ENCODE measurements around the gene LDLRAD3.

The LDLRAD3 gene

GRCh38 chr11:36048496-36049247, 104.8 kb downstream of the LDLRAD3 start:
- H3K9me3 ChIP-seq, result no peaks in the 10 kb centered on the region
- no peaks in the 10 kb centered on the region for H3K4me1 ChIP-seq
- no peak for DNase-seq (ENCODE audit: low spot score in 2 of 2)
- H3K36me3 ChIP-seq (replicated peaks), result no peaks in the 10 kb centered on the region
- in situ Hi-C loops (cut with MboI; ENCODE audit: low sequenced_read_pairs), result no loop called here
- H3K4me3 ChIP-seq, result no peak overlapping the region
- no peaks in the 10 kb centered on the region for H3K27me3 ChIP-seq (ENCODE audit: low read depth)

- Histone ChIP-seq H3K9me3 (no peaks in the 10 kb centered on the region), H3K4me3 (no peak overlapping the region), H3K36me3 (replicated peaks) (no peaks in the 10 kb centered on the region), H3K4me1 (no peaks in the 10 kb centered on the region), H3K27me3 (ENCODE audit: low read depth) (no peaks in the 10 kb centered on the region)
- in situ Hi-C loops (cut with MboI; ENCODE audit: low sequenced_read_pairs), result no loop called here
- no peak for DNase-seq (ENCODE audit: low spot score in 2 of 2)
Observed at GRCh38 chr11:36051235-36052144, 107.6 kb downstream of the LDLRAD3 start.

DNA sequence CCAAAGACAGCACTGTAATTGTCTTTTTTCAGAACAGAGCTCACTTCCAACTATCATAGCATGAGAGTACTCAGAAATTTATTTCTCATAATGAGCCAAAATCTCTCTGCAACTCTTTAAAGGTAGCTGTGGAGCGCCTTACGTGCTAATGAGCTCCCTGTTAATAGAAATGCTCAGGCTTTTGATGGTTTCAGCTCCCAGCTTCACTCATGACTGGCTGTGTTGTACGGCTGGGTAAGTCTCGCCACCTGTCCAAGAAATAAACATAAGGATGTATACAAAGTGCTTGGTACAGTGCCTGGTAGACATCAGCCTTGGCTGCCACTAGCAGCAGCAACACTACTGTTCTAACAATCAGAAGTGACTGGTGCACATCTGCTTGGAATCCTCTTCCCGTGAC, 109.4 kb downstream of the LDLRAD3 start:
- Histone ChIP-seq H3K9me3 (no peaks in the 10 kb centered on the region), H3K4me1 (no peaks in the 10 kb centered on the region), H3K36me3 (replicated peaks) (no peaks in the 10 kb centered on the region), H3K4me3 (no peak overlapping the region), H3K27me3 (ENCODE audit: low read depth) (no peaks in the 10 kb centered on the region)
- in situ Hi-C loops (cut with MboI; ENCODE audit: low sequenced_read_pairs), result no loop called here
- DNase-seq (ENCODE audit: low spot score in 2 of 2), result no peak

- in situ Hi-C loops (cut with MboI; ENCODE audit: low sequenced_read_pairs), result no loop called here
- no peaks in the 10 kb centered on the region for H3K9me3 ChIP-seq
- H3K27me3 ChIP-seq (ENCODE audit: low read depth), result no peaks in the 10 kb centered on the region
- no peaks in the 10 kb centered on the region for H3K36me3 ChIP-seq (replicated peaks)
- H3K4me1 ChIP-seq, result no peaks in the 10 kb centered on the region
- DNase-seq (ENCODE audit: low spot score in 2 of 2), result no peak
- H3K4me3 ChIP-seq, result no peak overlapping the region
Observed at GRCh38 chr11:36053862-36054261, 110.0 kb downstream of the LDLRAD3 start.

GRCh38 chr11:36054628-36055027, 110.8 kb downstream of the LDLRAD3 start:
- Histone ChIP-seq H3K4me3 (no peak overlapping the region), H3K9me3 (0 out of 2 replicates have a peak, but pooled peaks cover under 1% of the 10 kb centered on the region), H3K36me3 (replicated peaks) (no peaks in the 10 kb centered on the region), H3K4me1 (no peaks in the 10 kb centered on the region), H3K27me3 (ENCODE audit: low read depth) (no peaks in the 10 kb centered on the region)
- DNase-seq (ENCODE audit: low spot score in 2 of 2), result no peak
- in situ Hi-C loops (cut with MboI; ENCODE audit: low sequenced_read_pairs), result no loop called here

GRCh38 chr11:36056160-36056751, 112.4 kb downstream of the LDLRAD3 start:
- Histone ChIP-seq H3K9me3 (0 out of 2 replicates have a peak, but pooled peaks cover 2% of the 10 kb centered on the region), H3K36me3 (replicated peaks) (no peaks in the 10 kb centered on the region), H3K4me3 (no peak overlapping the region), H3K4me1 (no peaks in the 10 kb centered on the region), H3K27me3 (ENCODE audit: low read depth) (no peaks in the 10 kb centered on the region)
- peak in 1 of 2 experiments; percentile 60 for DNase-seq (ENCODE audit: low spot score in 2 of 2)
- in situ Hi-C loops (cut with MboI; ENCODE audit: low sequenced_read_pairs), result no loop called here

DNA sequence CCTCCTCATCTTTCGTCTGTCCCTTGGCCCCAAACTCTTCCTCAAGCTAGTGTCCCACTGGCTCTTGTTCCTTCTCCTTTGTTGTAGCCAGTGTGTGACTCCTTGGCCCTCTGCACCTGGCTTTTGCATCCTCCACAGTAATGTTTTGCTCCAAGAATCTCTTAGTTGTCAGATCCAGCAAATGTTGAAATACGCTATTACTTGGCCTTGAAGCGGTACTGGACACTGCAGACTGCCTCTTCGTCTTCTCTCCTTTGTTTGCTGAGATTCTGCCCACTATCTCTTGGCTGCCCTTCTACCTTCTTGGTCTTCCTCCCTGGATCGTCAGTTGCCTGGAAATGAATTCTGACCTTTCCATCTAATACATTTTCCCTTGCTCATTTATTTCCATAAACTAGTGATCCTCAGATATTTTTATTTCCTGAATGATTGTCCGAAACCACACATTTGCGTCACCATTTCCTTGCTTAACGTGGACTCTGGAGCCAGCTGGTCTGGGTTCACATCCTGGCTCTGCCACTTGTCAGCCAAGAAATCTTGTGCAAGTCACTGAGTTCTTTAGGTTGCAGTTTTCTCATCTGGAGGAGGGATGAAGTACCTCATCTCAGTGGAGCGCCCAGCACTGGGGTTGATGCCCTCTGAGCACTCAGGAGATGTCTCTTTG, 113.6 kb downstream of the LDLRAD3 start:
- H3K27me3 ChIP-seq (ENCODE audit: low read depth), result no peaks in the 10 kb centered on the region
- H3K9me3 ChIP-seq, result 0 out of 2 replicates have a peak, but pooled peaks cover 2% of the 10 kb centered on the region
- DNase-seq (ENCODE audit: low spot score in 2 of 2), result no peak
- H3K36me3 ChIP-seq (replicated peaks), result no peaks in the 10 kb centered on the region
- no peaks in the 10 kb centered on the region for H3K4me1 ChIP-seq
- no peak overlapping the region for H3K4me3 ChIP-seq
- in situ Hi-C loops (cut with MboI; ENCODE audit: low sequenced_read_pairs), result no loop called here

DNA sequence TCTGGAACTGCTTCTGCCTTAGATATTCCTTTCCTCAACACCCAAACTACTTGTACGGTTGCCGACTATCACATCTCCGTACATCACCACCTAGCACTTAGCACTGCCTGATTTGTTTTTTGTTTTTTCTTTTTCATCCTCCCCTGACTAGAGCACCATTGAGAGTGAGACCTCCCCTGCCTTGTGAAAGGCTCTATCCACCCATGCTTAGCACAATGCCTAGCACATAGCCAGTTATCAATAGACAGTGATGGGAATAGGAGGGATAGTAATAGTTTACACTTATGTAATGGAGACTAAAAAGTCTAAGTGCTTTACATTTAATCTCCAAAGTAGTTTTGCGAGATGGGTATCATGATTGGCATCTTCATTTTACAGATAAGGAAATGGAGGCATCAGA, 115.8 kb downstream of the LDLRAD3 start:
- no peaks in the 10 kb centered on the region for H3K27me3 ChIP-seq (ENCODE audit: low read depth)
- H3K36me3 ChIP-seq (replicated peaks), result no peaks in the 10 kb centered on the region
- no peak overlapping the region for H3K4me3 ChIP-seq
- in situ Hi-C loops (cut with MboI; ENCODE audit: low sequenced_read_pairs), result no loop called here
- peaks cover 7% of the 10 kb centered on the region for H3K4me1 ChIP-seq
- no peak for DNase-seq (ENCODE audit: low spot score in 2 of 2)
- 0 out of 2 replicates have a peak, but pooled peaks cover 2% of the 10 kb centered on the region for H3K9me3 ChIP-seq

DNA sequence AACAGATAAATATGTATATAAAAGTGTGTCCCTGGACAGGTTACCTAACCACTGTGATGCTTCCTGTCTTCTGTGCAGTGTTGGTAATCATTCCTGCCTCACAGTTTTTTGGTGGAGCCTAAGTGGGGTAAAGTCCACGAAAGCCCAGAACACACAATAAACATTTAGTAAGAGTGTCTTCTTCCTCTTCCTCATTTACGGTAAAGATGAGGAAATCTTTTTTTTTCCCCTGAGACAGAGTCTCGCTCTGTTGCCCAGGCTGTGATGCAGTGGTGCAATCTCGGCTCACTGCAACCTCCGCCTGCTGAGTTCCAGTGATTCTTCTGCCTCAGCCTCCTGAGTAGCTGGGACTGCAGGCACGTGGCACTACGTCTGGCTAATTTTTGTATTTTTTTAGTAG, 117.1 kb downstream of the LDLRAD3 start:
- no peak for DNase-seq (ENCODE audit: low spot score in 2 of 2)
- Histone ChIP-seq H3K27me3 (ENCODE audit: low read depth) (no peaks in the 10 kb centered on the region), H3K36me3 (replicated peaks) (no peaks in the 10 kb centered on the region), H3K4me1 (peaks cover 9% of the 10 kb centered on the region), H3K4me3 (no peak overlapping the region), H3K9me3 (0 out of 2 replicates have a peak, but pooled peaks cover 2% of the 10 kb centered on the region)
- in situ Hi-C loops (cut with MboI; ENCODE audit: low sequenced_read_pairs), result no loop called here

- Histone ChIP-seq H3K27me3 (ENCODE audit: low read depth) (no peaks in the 10 kb centered on the region), H3K36me3 (replicated peaks) (no peaks in the 10 kb centered on the region), H3K9me3 (0 out of 2 replicates have a peak, but pooled peaks cover 2% of the 10 kb centered on the region), H3K4me3 (no peak overlapping the region), H3K4me1 (peaks cover 9% of the 10 kb centered on the region)
- in situ Hi-C loops (cut with MboI; ENCODE audit: low sequenced_read_pairs), result no loop called here
- no peak for DNase-seq (ENCODE audit: low spot score in 2 of 2)
Observed at GRCh38 chr11:36061471-36061870, 117.6 kb downstream of the LDLRAD3 start.

DNA sequence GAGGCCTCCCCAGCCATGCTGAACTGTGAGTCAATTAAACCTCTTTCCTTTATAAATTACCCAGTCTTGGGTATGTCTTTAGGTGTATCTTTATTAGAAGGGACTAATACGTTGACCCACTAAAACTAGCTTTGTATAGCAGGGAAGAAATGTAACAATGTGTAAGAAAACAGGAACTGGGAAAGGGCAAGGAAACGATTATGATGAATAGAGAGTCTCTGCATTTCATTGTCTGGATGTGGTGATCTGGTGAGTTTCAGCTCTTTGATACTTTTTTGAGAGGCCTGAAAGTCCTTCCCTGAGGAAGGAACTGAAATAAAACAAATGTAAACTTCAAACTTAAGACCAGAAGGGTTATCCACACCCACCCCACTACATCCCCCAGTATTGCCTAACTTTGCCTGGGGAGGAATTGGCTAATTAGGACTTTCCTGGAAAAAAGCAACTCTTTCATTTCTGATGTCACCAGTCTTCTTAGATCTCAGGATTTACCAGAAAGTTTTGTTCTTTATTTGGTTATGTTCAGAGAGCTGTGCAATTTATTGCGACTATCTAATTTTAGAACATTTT, 119.0 kb downstream of the LDLRAD3 start:
- Histone ChIP-seq H3K4me3 (no peak overlapping the region), H3K9me3 (0 out of 2 replicates have a peak, but pooled peaks cover 2% of the 10 kb centered on the region), H3K4me1 (peaks cover 9% of the 10 kb centered on the region), H3K36me3 (replicated peaks) (no peaks in the 10 kb centered on the region), H3K27me3 (ENCODE audit: low read depth) (no peaks in the 10 kb centered on the region)
- in situ Hi-C loops (cut with MboI; ENCODE audit: low sequenced_read_pairs), result no loop called here
- no peak for DNase-seq (ENCODE audit: low spot score in 2 of 2)

GRCh38 chr11:36065436-36065835, 121.6 kb downstream of the LDLRAD3 start:
- no peak overlapping the region for H3K4me3 ChIP-seq
- no peaks in the 10 kb centered on the region for H3K36me3 ChIP-seq (replicated peaks)
- H3K27me3 ChIP-seq (ENCODE audit: low read depth), result no peaks in the 10 kb centered on the region
- in situ Hi-C loops (cut with MboI; ENCODE audit: low sequenced_read_pairs), result no loop called here
- H3K9me3 ChIP-seq, result no peaks in the 10 kb centered on the region
- peaks cover 9% of the 10 kb centered on the region for H3K4me1 ChIP-seq
- no peak for DNase-seq (ENCODE audit: low spot score in 2 of 2)

DNA sequence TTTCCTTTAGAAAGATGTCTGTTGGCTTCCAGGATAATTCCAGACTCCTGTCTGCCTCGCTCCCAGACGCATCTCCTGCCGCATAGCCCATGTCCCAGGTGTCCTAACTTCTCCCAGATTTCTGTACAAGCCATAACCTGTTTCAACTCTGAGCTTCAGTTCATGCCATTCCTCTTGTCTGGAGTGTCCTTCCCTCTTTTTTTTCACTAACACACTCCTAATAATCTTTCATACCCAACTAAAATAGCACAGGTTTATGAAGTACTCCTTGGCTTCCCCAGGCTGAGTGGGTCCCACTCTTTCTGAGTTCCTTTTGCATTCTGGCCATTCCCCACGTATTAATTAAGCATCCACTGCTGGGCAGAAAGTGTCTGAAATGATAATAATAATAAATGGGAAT, 123.0 kb downstream of the LDLRAD3 start:
- no peak overlapping the region for H3K4me3 ChIP-seq
- in situ Hi-C loops (cut with MboI; ENCODE audit: low sequenced_read_pairs), result no loop called here
- H3K27me3 ChIP-seq (ENCODE audit: low read depth), result no peaks in the 10 kb centered on the region
- H3K9me3 ChIP-seq, result no peaks in the 10 kb centered on the region
- no peaks in the 10 kb centered on the region for H3K36me3 ChIP-seq (replicated peaks)
- DNase-seq (ENCODE audit: low spot score in 2 of 2), result no peak
- H3K4me1 ChIP-seq, result peaks cover 9% of the 10 kb centered on the region
